Dendritic cell treated with granulocyte-macrophage colony-stimulating factor and Interleukin-4, amounts not matched to agents 40 ng/mL and 50 ng/mL, for 4 days (primary cell): ENCODE measurements around the gene PDE10A.

Experiments
- H3K27ac Mint-ChIP-seq: one replicate; pipeline ENCODE4 v1.8.0; 2022; ENCODE audit warnings: mild to moderate bottlenecking, mixed read lengths
- H3K27me3 Mint-ChIP-seq: one replicate; pipeline ENCODE4 v1.8.0; 2022; ENCODE audit warnings: mild to moderate bottlenecking, mixed read lengths
- H3K36me3 Mint-ChIP-seq: one replicate; pipeline ENCODE4 v1.8.0; 2022; ENCODE audit warnings: low read depth, mixed read lengths
- H3K4me1 Mint-ChIP-seq: one replicate; pipeline ENCODE4 v1.8.0; 2022; ENCODE audit warnings: low read depth, mixed read lengths
- H3K4me3 Mint-ChIP-seq: one replicate; pipeline ENCODE4 v1.8.0; 2022; ENCODE audit warnings: mild to moderate bottlenecking, moderate library complexity, mixed read lengths
- H3K9me3 Mint-ChIP-seq: one replicate; pipeline ENCODE4 v1.8.0; 2022; ENCODE audit warnings: mixed read lengths
- intact Hi-C: fragments of 100-400 bp; cut with micrococcal nuclease; formaldehyde crosslinking; loops from one replicate; pipeline ENCODE4 v1.15.0; 2022

The PDE10A gene

DNA sequence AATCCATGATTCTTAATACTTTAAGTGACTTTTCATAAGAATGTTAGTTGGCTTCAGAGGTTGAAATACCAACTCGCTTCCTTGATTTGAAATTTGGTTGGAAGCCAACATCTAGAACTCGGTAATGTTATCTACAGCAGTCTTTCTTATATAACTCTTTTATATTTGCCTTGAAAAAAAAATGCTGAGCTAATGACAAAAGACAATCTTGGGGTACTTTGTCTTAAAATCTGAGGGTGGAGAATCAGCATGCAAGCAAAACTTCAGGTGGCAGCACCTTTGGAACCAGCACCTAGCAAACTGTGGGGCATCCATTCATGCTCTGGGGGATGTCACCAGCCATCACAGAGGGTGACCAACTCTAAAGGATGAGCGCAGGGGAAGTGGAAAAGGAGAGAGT, 76.3 kb downstream of the PDE10A start:
- peaks cover 39% of the 10 kb centered on the region for H3K9me3 Mint-ChIP-seq
- H3K27ac Mint-ChIP-seq: no peak overlapping the region
- no peaks in the 10 kb centered on the region for H3K4me1 Mint-ChIP-seq
- H3K36me3 Mint-ChIP-seq: no peaks in the 10 kb centered on the region
- no peak overlapping the region for H3K4me3 Mint-ChIP-seq
- intact Hi-C loops: no loop called here
- H3K27me3 Mint-ChIP-seq: no peaks in the 10 kb centered on the region

DNA sequence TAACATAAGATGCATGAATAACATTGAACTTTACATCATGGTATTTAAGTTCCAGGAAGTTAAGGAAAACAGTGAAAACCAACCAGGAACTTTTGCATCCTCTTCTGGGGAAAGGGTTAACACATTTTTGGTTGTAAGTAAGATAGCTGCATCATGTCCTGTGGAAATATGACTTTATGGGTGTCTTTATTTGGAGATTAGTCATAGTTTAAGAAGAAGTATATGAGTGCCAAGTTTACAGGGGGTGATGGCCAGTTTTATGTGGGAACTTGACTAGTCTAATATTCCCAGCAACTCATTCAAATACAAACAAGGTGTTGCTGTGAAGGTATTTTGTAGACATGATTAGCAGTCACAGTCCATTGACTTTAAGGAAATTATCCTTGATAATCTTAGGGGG, 78.0 kb downstream of the PDE10A start:
- H3K36me3 Mint-ChIP-seq: no peaks in the 10 kb centered on the region
- H3K9me3 Mint-ChIP-seq: peaks cover 30% of the 10 kb centered on the region
- H3K4me3 Mint-ChIP-seq: no peak overlapping the region
- intact Hi-C loops: no loop called here
- H3K4me1 Mint-ChIP-seq: no peaks in the 10 kb centered on the region
- no peak overlapping the region for H3K27ac Mint-ChIP-seq
- H3K27me3 Mint-ChIP-seq: no peaks in the 10 kb centered on the region

DNA sequence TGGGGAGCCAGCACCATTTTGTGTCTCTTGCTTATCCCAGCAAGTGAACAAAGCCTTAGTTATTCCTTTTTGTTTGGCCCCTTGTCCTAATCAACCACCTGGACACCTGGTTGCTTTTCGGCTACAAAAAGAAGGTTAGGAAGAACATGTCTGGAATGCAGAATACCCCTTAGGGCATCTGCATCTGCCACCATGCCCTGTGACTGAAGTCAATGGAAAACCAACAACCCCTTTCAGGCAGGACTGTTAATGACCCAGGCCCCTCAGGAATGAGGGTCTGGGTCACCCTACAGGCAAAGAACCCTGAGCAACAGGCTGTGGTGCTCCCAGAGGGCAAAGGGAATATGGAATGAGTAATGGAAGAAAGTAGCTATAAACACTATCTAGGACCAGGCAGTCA, 78.5 kb downstream of the PDE10A start:
- Mint-ChIP-seq H3K36me3 (no peaks in the 10 kb centered on the region), H3K9me3 (peaks cover 30% of the 10 kb centered on the region), H3K4me3 (no peak overlapping the region), H3K27me3 (no peaks in the 10 kb centered on the region), H3K27ac (no peak overlapping the region), H3K4me1 (no peaks in the 10 kb centered on the region)
- intact Hi-C loops: no loop called here

DNA sequence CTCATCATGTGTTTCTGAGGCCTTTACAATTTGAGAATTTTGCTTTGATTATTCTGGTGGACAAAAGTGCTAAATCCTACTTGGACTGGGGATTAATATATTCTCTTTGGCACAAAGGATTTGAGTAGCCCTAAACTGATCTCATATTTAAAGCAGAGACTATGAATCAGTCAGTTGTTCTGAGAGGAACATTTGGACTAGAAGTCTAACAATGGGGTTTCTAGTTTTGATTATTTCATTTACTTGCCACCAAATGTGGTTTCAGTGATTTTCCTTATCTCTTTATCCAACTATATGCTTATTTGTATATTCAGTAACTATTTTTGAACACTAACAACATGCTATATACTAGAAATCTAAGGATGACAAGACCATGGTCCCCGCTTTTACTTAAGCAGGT, 81.4 kb downstream of the PDE10A start:
- H3K27me3 Mint-ChIP-seq: no peaks in the 10 kb centered on the region
- H3K4me3 Mint-ChIP-seq: no peak overlapping the region
- no peak overlapping the region for H3K27ac Mint-ChIP-seq
- H3K36me3 Mint-ChIP-seq: no peaks in the 10 kb centered on the region
- intact Hi-C loops: no loop called here
- no peaks in the 10 kb centered on the region for H3K4me1 Mint-ChIP-seq
- peaks cover 22% of the 10 kb centered on the region for H3K9me3 Mint-ChIP-seq

DNA sequence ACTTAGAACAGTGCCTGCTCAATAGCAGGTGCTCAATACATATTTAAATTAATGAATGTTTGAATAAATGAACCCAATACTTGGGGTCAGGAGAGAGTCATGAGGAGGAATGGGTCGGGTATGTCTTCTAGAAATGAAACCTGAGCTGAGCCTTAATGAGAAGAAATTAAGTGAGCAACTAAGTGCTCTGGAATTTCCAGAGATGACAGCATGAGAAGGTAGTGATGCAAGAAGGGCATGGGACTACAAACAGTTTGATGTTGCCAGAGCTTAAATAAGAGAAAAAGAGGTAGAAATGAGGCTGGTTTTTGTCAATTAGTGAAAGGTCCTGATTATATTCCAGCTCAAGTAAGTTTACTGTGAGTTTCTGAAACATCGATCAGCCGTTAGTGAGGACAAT, 82.9 kb downstream of the PDE10A start:
- peaks cover 10% of the 10 kb centered on the region for H3K9me3 Mint-ChIP-seq
- intact Hi-C loops: no loop called here
- H3K36me3 Mint-ChIP-seq: no peaks in the 10 kb centered on the region
- no peak overlapping the region for H3K27ac Mint-ChIP-seq
- H3K27me3 Mint-ChIP-seq: no peaks in the 10 kb centered on the region
- H3K4me3 Mint-ChIP-seq: no peak overlapping the region
- no peaks in the 10 kb centered on the region for H3K4me1 Mint-ChIP-seq

DNA sequence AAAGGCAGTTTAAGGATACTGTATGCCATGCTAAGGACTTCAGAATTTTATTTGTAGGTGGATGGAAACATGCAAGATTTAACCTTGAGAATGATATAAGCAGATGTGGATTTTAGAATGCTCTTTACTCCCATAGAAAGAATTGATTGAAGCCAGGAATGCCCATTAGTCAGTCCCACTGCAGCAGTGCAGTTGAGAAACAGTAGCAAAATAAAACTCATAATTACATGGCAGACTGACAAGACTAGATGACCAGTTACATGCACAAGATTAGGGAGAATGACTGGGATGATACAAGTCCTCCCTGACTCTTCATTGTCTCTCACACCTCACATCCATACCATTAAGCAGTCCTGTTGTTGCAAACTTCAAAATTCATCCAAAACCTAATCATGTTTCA, 83.9 kb downstream of the PDE10A start:
- no peaks in the 10 kb centered on the region for H3K36me3 Mint-ChIP-seq
- H3K27me3 Mint-ChIP-seq: no peaks in the 10 kb centered on the region
- H3K9me3 Mint-ChIP-seq: no peaks in the 10 kb centered on the region
- intact Hi-C loops: no loop called here
- no peak overlapping the region for H3K4me3 Mint-ChIP-seq
- H3K27ac Mint-ChIP-seq: no peak overlapping the region
- H3K4me1 Mint-ChIP-seq: no peaks in the 10 kb centered on the region

DNA sequence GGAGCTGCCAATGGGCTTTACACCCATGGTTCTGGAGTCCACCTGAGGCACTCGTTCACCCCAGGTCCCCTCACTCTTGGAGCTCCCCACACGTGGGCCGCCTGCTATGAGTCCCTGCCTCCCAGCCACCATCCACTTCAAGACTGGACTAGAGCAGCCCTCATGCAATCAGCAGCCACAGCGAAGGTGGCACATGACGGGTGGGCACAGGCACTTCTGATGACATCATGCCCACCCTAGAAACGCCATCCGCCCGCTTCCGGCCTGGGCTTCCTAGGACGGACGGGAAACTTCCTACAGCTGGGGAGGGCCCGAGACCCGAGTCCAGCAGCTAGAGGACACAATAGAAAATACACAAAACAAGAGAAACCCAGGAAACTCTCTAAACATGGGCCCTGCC, 85.5 kb downstream of the PDE10A start:
- Mint-ChIP-seq H3K9me3 (no peaks in the 10 kb centered on the region), H3K27me3 (no peaks in the 10 kb centered on the region), H3K4me3 (no peak overlapping the region), H3K27ac (no peak overlapping the region), H3K4me1 (no peaks in the 10 kb centered on the region), H3K36me3 (no peaks in the 10 kb centered on the region)
- intact Hi-C loops: no loop called here

DNA sequence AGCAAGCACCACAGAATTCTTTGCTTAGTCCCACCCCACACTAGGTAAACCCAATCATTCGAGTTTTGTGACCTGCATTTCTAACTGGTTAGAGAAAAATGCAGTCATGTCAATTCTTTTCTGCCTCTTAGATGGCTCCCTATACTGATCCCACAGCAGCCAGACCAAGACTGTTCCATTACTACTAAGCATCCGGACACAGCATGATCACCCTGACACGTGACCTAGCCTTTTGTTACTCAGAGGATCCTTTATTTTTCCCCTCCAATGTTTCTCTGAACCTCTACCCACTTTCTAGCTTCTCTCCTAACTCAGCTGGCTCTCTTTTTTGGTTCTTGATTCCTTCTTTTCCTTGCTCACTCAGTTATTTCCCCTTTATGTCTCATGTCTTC, 87.9 kb downstream of the PDE10A start:
- no peaks in the 10 kb centered on the region for H3K9me3 Mint-ChIP-seq
- H3K4me3 Mint-ChIP-seq: no peak overlapping the region
- H3K36me3 Mint-ChIP-seq: no peaks in the 10 kb centered on the region
- no peaks in the 10 kb centered on the region for H3K27me3 Mint-ChIP-seq
- H3K4me1 Mint-ChIP-seq: no peaks in the 10 kb centered on the region
- H3K27ac Mint-ChIP-seq: no peak overlapping the region
- intact Hi-C loops: no loop called here

DNA sequence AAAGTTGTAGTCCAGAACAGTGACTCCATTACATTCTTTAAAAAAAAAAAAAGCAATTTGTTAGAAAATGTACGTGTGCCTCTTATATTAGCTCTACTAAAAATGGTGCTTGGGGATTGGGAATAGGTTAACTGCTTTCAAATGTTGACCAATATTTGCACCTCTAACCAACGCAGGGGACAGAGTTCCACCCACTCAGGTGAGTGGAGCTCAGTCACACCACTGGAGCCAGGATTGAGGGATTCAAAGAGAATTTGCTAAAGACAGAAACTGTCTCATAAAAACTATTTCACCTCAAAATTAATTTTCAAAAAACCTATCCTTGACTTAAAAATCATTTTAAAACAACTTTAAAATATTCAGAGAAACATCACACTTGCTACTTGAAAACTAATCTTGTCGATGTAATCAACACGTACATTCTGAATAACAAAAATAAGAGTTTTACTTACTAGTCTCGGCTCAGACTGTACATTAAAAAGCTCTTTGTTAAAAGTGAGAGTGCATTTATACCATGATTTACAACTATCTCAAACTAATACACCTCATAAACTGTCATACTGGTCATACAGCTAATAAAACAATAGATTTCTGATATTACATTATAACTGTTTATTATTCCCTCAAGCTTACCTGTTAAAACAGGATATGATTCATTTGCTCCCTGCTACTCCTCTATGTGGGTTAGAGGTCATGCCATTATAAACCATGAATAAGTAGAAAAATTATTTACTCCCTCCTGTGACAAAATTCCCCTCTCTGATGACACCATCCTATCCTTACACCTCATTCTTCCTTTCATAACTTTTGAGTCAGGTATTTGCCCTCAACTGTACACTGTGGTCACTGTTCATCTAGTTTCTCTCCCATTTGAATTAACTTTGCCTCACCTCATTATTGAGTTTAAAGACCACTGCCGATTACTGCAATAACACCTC, 88.6 kb downstream of the PDE10A start:
- intact Hi-C loops: no loop called here

DNA sequence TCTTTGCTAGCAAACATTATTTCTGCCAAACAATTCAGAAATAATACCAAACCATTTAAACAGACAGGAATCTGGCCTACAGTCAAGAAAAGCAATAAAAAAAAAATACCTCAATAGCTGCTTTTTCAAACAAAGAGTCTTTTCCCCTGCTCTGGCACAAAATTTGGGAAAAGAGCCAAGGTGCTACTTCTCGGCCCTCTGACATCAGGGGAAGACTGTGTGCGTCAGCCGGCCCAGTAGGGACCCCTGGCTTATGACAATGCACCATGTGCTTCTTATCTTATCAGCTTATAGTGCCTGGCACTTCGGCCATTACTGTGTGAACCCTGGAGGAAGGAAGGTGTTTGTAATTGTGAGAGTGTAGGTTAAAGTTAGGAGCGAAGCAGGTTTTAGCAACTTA, 89.4 kb downstream of the PDE10A start:
- no peak overlapping the region for H3K4me3 Mint-ChIP-seq
- no peaks in the 10 kb centered on the region for H3K9me3 Mint-ChIP-seq
- H3K36me3 Mint-ChIP-seq: no peaks in the 10 kb centered on the region
- no peaks in the 10 kb centered on the region for H3K4me1 Mint-ChIP-seq
- no peak overlapping the region for H3K27ac Mint-ChIP-seq
- intact Hi-C loops: no loop called here
- H3K27me3 Mint-ChIP-seq: no peaks in the 10 kb centered on the region

More for the DNA sequence above, 88.6 kb downstream of the PDE10A start:
- Mint-ChIP-seq H3K4me1 (no peaks in the 10 kb centered on the region), H3K27me3 (no peaks in the 10 kb centered on the region), H3K27ac (no peak overlapping the region), H3K36me3 (no peaks in the 10 kb centered on the region), H3K4me3 (no peak overlapping the region), H3K9me3 (no peaks in the 10 kb centered on the region)

DNA sequence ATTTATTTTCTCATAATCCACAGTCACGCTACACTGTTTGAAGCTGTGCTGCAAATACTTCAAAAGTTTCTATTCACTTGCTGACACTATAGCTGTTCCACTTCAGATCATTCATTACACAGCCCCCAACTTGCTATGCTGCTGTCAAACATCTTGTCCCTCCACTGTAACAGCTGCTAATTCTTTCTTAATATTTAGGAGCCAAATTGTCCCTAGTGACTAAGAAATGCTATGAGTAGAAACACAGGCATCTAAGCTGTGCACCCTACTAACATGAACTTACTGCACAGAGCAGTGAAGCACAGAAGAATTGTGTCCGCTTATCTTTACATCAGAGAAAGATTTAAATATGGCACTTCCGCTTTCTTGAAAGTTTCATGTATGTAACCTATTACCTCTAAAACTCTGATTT, 91.3 kb downstream of the PDE10A start:
- intact Hi-C loops: no loop called here
- Mint-ChIP-seq H3K4me1 (no peaks in the 10 kb centered on the region), H3K36me3 (no peaks in the 10 kb centered on the region), H3K27me3 (no peaks in the 10 kb centered on the region), H3K4me3 (no peak overlapping the region), H3K27ac (no peak overlapping the region), H3K9me3 (no peaks in the 10 kb centered on the region)

DNA sequence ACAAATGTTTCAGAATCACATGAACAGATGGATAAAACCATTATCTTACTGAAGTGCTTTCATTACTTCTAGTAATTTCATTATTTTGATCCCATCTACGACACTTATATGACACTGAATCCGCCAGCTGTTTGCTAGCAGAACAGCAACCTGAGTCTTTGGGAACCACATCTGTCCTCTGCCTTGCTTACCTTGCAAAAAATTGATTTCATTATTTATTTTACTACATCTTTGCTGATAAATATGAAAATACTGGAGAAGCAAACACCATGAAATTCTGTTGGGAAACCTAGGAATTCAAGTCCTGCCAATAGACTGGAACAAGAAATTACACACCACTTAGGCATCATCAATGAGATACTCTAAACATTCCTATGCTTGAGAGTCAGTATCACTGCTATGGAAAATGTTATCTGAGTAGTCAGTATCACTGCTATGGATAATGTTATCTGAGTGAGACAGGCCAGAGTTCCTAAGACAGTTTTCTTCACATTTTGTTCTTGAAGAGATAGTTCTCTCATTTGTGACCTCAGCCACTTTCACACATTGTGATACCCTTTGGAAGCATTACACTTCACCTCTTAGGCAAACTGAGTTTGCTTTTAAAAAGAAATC, 91.9 kb downstream of the PDE10A start:
- Mint-ChIP-seq H3K27ac (no peak overlapping the region), H3K27me3 (no peaks in the 10 kb centered on the region), H3K9me3 (no peaks in the 10 kb centered on the region), H3K4me1 (no peaks in the 10 kb centered on the region), H3K4me3 (no peak overlapping the region), H3K36me3 (no peaks in the 10 kb centered on the region)
- intact Hi-C loops: no loop called here

DNA sequence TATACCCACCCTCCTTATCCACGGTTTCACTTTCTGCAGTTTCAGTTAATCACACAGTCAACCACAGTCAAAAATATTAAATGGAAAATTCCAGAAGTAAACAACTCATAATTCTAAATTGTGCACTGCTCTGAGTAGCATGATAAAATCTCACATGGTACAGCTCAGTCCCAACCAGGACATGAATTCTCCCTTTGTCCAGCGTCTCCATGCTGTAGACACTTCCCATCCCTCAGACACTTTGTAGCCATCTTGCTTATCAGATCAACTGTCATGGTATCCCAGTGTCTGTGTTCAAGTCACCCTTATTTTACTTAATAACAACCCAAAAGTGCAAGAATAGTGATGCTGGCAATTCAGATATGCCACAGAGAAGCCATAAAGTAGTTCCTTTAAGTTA, 94.7 kb downstream of the PDE10A start:
- intact Hi-C loops: no loop called here
- Mint-ChIP-seq H3K4me1 (no peaks in the 10 kb centered on the region), H3K4me3 (no peak overlapping the region), H3K27me3 (no peaks in the 10 kb centered on the region), H3K9me3 (no peaks in the 10 kb centered on the region), H3K36me3 (no peaks in the 10 kb centered on the region), H3K27ac (no peak overlapping the region)

DNA sequence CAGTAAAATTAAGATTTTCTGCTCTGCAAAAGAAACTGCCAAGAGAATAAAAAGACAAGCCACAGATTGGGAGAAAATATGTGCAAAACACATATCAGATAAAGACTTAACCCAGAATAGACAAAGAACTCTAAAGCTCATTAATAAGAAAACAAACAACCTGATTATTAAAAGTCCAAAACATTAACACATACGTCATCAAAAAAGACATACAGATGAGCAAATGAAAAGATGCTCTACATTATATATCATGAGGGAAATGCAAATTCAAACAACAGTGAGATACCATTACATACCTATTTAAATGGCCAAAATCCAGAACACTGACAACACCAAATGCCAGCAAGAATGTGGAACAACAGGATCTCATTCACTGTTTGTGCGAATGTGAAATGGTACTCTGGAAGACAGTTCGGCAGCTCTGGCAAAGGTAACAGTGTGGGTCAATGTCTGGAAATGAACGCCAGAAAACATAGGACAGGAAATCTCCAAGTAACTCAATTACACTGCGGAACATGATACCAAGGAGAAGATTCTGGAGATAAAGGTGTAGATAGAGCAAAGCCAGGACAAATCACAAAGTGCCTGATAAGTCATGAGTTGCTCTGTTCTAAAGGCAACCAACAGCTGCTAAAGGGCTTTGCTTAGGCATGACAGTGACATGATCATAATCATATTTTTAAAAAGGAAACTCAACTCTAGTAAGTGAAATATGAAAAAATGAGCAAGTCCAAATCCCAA, 96.8 kb downstream of the PDE10A start:
- Mint-ChIP-seq H3K36me3 (no peaks in the 10 kb centered on the region), H3K27me3 (no peaks in the 10 kb centered on the region), H3K27ac (no peak overlapping the region), H3K4me3 (no peak overlapping the region), H3K4me1 (no peaks in the 10 kb centered on the region), H3K9me3 (peaks cover 3% of the 10 kb centered on the region)
- intact Hi-C loops: no loop called here
